ENCODE results near the gene CCDC124. TPM values are rescaled to one million over a fixed set of nuclear protein-coding genes. Genes with fewer than 3 reads are reported as not detected.
A peak's percentile ranks its signal among the peaks of the same experiment; 100 is the strongest.

The CCDC124 gene
- total RNA-seq, 1 donor from 2014 or later = 97.3 TPM

DNA sequence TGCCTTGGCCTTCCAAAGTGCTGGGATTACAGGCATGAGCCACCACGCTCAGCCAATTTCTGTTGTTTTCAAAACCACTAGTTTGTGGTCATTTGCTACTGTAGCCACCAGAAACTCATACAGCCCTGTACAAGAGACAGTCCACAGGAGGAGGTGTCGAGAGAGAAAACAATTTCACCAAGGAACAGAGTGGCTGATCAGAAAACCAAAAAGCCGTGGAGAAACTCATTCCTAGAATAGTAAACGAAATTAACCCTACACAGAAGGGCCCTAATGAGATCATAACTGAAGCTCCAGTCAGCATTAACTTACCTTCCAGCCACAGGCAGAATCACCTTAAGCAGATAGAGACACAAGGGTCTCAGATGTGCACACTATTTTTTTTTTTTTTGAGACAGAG, 3.8 kb upstream of the CCDC124 start:
- no peak overlapping the region for H3K4me2 ChIP-seq (ENCODE audit: low read length)
- H3K4me3 ChIP-seq (ENCODE audit: insufficient read depth, low read depth, low read length) = no peak overlapping the region
- no peaks in the 10 kb centered on the region for H3K36me3 ChIP-seq (ENCODE audit: insufficient read depth, low read length)
- H3K27ac ChIP-seq (ENCODE audit: low read depth, low read length) = no peak overlapping the region
- FAIRE-seq = no peak
- H3K4me3 Mint-ChIP-seq (ENCODE audit: unreplicated experiment) = no peak overlapping the region
- H3K27ac Mint-ChIP-seq (ENCODE audit: unreplicated experiment) = no peak overlapping the region
- no peaks in the 10 kb centered on the region for H3K27me3 ChIP-seq (ENCODE audit: insufficient read depth, low read length)
- peaks cover 2% of the 10 kb centered on the region for H3K9me3 Mint-ChIP-seq (ENCODE audit: unreplicated experiment)
- TF ChIP-seq EZH2 (IDR thresholded peaks at IDR 0.05; ENCODE audit: insufficient read depth, low read length) = no peak
- TF ChIP-seq, protein P1, sequence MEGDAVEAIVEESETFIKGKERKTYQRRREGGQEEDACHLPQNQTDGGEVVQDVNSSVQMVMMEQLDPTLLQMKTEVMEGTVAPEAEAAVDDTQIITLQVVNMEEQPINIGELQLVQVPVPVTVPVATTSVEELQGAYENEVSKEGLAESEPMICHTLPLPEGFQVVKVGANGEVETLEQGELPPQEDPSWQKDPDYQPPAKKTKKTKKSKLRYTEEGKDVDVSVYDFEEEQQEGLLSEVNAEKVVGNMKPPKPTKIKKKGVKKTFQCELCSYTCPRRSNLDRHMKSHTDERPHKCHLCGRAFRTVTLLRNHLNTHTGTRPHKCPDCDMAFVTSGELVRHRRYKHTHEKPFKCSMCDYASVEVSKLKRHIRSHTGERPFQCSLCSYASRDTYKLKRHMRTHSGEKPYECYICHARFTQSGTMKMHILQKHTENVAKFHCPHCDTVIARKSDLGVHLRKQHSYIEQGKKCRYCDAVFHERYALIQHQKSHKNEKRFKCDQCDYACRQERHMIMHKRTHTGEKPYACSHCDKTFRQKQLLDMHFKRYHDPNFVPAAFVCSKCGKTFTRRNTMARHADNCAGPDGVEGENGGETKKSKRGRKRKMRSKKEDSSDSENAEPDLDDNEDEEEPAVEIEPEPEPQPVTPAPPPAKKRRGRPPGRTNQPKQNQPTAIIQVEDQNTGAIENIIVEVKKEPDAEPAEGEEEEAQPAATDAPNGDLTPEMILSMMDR (IDR thresholded peaks at IDR 0.05; ENCODE audit: insufficient read depth, low read depth, low read length) = no peak
- DNase-seq (ENCODE audit: low read depth) = no peak
- H3K9ac ChIP-seq (ENCODE audit: low read length) = no peak overlapping the region
- H3K79me2 ChIP-seq (ENCODE audit: insufficient read depth, low read length) = peaks cover 12% of the 10 kb centered on the region
- H2AFZ ChIP-seq (ENCODE audit: low read depth, low read length) = no peak overlapping the region
- H3K4me1 Mint-ChIP-seq (ENCODE audit: low read depth, unreplicated experiment) = peaks cover 5% of the 10 kb centered on the region
- H3K36me3 Mint-ChIP-seq (ENCODE audit: low read depth, unreplicated experiment) = no peaks in the 10 kb centered on the region
- peaks cover 16% of the 10 kb centered on the region for H3K4me1 ChIP-seq (ENCODE audit: insufficient read depth, low read length)
- peaks cover 15% of the 10 kb centered on the region for H3K27me3 Mint-ChIP-seq (ENCODE audit: low read depth, unreplicated experiment)
- H3K9me3 ChIP-seq (ENCODE audit: insufficient read depth, low read depth, low read length) = no peaks in the 10 kb centered on the region
- H4K20me1 ChIP-seq (ENCODE audit: insufficient read depth, low read length) = no peaks in the 10 kb centered on the region

DNA sequence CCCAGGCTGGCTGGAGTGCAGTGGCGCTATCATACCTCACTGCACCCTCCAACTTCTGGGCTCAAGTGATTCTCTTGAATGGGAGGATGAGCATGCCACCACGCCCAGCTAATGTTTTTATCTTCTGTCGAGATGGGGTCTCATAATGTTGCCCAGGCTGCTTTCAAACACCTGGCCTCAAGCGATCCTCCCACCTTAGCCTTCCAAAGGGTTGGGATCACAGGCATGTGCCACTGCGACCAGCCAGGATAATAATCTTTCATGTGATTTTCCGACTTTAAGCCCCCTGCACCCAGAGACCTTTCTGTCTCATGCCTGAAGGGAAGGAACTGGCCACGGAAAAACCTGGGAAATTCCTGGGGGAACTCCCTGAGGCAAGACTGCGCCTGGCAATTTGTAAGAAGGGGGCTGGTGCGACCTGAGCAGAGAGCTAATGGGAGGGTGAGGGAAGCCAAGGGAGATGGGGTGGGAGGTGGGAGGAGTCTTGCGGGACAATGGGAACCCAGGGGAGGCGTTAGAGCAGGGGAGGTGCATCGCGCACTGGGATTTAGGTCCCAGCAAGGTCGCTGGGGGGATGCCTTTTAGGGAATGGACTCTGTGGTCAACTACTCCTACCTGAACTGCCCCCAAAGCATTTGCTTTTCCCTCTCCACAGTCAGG, 1.2 kb upstream of the CCDC124 start:
- Mint-ChIP-seq H3K4me3 (ENCODE audit: unreplicated experiment) (peak overlapping the region; percentile 96), H3K36me3 (ENCODE audit: low read depth, unreplicated experiment) (peaks cover 2% of the 10 kb centered on the region), H3K4me1 (ENCODE audit: low read depth, unreplicated experiment) (peaks cover 5% of the 10 kb centered on the region), H3K9me3 (ENCODE audit: unreplicated experiment) (no peaks in the 10 kb centered on the region), H3K27me3 (ENCODE audit: low read depth, unreplicated experiment) (peaks cover 13% of the 10 kb centered on the region), H3K27ac (ENCODE audit: unreplicated experiment) (no peak overlapping the region)
- Histone ChIP-seq H3K9ac (ENCODE audit: low read length) (no peak overlapping the region), H3K27me3 (ENCODE audit: insufficient read depth, low read length) (no peaks in the 10 kb centered on the region), H3K9me3 (ENCODE audit: insufficient read depth, low read depth, low read length) (no peaks in the 10 kb centered on the region), H3K79me2 (ENCODE audit: insufficient read depth, low read length) (peaks cover 15% of the 10 kb centered on the region), H3K4me2 (ENCODE audit: low read length) (peak overlapping the region; percentile 98), H3K4me1 (ENCODE audit: insufficient read depth, low read length) (peaks cover 16% of the 10 kb centered on the region), H4K20me1 (ENCODE audit: insufficient read depth, low read length) (no peaks in the 10 kb centered on the region), H3K36me3 (ENCODE audit: insufficient read depth, low read length) (no peaks in the 10 kb centered on the region), H2AFZ (ENCODE audit: low read depth, low read length) (peak overlapping the region; percentile 99), H3K27ac (ENCODE audit: low read depth, low read length) (no peak overlapping the region), H3K4me3 (ENCODE audit: insufficient read depth, low read depth, low read length) (peak overlapping the region; percentile 90)
- FAIRE-seq = no peak
- DNase-seq (ENCODE audit: low read depth) = no peak
- TF ChIP-seq, protein P1 (IDR thresholded peaks at IDR 0.05; ENCODE audit: insufficient read depth, low read depth, low read length) = no peak
- no peak for TF ChIP-seq EZH2 (IDR thresholded peaks at IDR 0.05; ENCODE audit: insufficient read depth, low read length)
